Brain pericyte (primary cell): ENCODE measurements around the gene PIK3CD.
"Not testable (repeated sequence)": the region's sequence is repeated elsewhere in the genome, so short reads cannot be mapped to it uniquely, and the experiment has no call there.

Experiments used
- DNase-seq: peaks from one replicate; pipeline ENCODE4 v3.0.0-alpha.2; 2012; ENCODE audit warnings: low read depth, low spot score

The PIK3CD gene

GRCh38 chr1:9654051-9654833 lies 2.7 kb downstream of the PIK3CD start:
- no peak for DNase-seq

GRCh38 chr1:9654834-9655723 lies 3.5 kb downstream of the PIK3CD start:
- DNase-seq: no peak

GRCh38 chr1:9655836-9656235 lies 4.3 kb downstream of the PIK3CD start:
- DNase-seq: no peak

GRCh38 chr1:9657521-9658032 lies 6.0 kb downstream of the PIK3CD start:
- no peak for DNase-seq

DNA sequence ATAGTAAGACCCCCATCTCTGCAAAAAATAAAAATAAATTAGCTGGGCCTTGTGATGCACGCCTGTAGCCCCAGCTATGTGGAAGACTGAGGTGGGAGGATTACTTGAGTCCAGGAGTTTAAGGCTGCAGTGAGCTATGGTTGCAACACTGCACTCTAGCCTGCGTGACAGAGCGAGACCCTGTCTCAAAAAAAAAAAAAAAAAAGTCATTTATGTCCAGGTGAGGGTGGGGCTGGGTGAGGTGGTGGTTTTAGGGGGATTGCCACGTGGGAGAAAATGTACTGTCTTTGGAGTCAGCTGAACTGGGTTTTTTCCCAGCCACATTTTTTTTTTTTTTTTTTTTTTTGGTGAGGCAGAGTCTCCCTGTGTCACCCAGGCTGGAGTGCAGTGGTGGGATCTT lies 6.7 kb downstream of the PIK3CD start:
- no peak for DNase-seq

- no peak for DNase-seq
Measured at GRCh38 chr1:9659328-9659727, 7.8 kb downstream of the PIK3CD start.

DNA sequence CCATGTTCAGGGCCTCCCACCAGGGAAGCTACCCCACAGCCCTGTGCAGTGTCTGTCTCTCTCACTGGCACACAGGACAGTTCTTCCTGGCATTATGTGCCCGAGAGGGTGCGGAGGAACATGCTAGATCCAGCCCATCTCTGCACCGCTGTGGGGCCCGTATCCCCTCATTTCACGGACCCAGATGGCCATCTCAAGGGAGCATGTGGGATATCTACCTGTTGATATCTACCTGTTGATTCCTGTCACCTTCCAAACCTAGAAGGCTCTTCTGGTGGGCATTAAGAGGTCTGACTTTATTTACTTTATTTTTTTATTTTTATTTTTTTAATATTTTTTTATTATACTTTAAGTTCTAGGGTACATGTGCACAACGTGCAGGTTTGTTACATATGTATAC lies 11.7 kb downstream of the PIK3CD start:
- no peak for DNase-seq

DNA sequence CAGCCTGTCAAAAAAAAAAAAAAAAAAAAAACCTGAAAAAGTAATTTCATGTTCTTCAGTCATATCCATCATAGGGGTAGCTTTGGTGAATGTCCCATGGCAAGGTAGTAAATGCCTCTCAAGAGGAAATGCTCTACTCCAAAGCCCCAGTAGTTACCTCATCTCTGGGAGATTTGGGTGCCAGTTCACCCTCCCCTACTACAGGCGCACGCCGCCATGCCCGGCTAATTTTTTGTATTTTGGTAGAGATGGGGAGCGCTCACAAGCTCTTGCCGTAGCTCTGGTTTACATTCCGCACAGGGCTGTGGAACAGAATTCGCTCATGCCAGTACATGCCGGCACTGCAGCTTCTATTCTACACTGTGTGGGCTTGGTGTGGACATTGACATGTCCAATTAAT lies 13.7 kb downstream of the PIK3CD start:
- no peak for DNase-seq

DNA sequence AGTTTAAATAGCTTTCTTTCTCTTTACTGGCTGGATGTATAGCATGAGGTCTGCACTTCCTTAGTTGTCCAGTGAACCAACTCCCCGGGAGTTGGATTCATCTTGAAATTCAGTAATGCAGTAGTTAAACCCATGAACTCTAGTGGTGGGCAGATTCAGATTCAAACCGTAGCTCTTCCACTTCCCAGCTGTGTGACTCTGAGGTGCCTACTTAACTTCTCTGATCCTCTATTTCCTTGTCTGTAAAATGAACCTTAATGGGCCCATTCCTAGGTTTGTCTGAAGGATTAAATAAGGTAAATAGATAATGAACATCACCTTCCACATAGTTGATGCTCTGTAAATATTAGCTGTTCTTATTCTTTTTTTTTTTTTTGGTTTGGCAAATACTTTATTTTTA lies 16.5 kb downstream of the PIK3CD start:
- no peak for DNase-seq

- DNase-seq: no peak
Measured at GRCh38 chr1:9670085-9670484, 18.6 kb downstream of the PIK3CD start.

DNA sequence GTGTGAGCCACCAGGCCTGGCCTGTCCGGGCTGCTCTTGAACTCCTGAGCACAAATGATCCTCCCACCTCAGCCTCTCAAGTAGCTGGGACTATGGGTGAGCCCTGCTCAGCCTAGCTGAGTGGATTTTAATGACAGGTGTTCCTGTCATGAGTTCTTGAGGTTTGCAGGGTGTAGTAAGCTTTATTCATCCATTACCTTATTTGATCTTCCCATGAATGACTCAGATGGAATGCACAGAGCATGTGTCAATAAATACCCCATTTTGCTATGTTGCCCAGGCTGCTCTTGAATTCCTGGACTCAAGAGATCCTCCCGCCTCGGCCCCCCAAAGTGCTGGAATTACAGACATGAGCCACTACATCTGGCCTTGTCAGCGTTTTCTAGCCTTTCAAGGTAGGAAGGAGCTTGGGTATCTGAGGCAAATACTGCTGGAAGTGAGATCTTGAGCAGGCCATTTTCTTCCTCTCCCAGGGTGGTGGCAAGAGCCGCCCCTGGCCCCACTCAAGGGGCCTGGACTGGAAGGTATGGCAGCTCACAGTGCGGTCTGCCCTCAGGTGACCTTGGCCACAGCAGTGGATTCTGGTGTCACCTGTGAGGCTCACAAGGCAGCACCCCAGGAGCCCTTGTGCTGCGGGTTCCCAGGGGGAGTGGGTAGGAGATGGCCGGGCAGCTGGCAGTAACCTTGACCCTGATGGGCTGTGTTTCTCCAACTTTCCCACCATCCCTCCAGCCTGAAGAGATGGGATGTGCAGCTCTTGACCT lies 20.0 kb downstream of the PIK3CD start:
- no peak for DNase-seq

- no peak for DNase-seq
Measured at GRCh38 chr1:9672444-9672843, 20.9 kb downstream of the PIK3CD start.

DNA sequence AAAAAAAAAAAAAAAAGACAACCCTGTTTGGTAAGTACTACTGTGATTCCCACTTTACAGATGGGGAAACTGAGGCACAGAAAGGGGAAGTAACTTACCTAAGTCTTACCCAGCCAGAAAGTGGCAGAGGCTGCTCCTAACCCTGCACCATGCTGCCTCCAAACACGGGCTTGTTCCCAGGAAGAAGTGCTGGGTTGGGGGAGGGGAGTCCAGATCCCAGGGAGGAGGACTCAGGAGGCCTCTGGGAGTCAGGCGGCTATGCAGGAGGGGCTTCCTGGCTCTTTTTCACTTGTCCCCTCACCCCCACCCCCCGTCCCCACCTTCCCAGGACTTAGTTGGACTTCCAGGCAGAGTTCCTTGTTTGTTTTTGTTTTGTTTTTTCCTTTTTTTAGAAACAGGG lies 23.9 kb downstream of the PIK3CD start:
- no peak for DNase-seq

GRCh38 chr1:9676128-9676527 lies 24.6 kb downstream of the PIK3CD start:
- DNase-seq: not testable (repeated sequence)

- no peak for DNase-seq
Measured at GRCh38 chr1:9676815-9677393, 25.4 kb downstream of the PIK3CD start.

DNA sequence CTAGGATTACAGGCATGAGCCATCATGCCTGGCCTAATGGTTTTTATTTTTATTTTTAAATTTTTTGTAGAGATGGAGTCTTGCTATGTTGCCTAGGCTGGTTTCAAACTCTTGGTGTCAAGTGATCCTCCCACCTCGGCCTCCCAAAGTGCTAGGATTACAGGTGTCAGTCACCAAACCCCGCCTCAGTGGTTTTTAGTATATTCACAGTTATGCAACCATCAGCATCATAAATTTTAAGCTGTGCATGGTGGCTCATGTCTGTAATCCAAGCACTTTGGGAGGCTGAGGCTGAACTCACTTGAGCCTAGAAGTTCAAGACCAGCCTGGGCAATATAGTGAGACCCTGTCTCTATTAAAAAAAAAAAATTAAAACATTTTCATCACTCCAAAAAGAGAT lies 28.6 kb downstream of the PIK3CD start:
- DNase-seq: no peak

GRCh38 chr1:9680828-9681227 lies 29.3 kb downstream of the PIK3CD start:
- DNase-seq: no peak

- no peak for DNase-seq
Measured at GRCh38 chr1:9684801-9685200, 33.3 kb downstream of the PIK3CD start.

- DNase-seq: no peak
Measured at GRCh38 chr1:9687120-9687873, 35.8 kb downstream of the PIK3CD start.

DNA sequence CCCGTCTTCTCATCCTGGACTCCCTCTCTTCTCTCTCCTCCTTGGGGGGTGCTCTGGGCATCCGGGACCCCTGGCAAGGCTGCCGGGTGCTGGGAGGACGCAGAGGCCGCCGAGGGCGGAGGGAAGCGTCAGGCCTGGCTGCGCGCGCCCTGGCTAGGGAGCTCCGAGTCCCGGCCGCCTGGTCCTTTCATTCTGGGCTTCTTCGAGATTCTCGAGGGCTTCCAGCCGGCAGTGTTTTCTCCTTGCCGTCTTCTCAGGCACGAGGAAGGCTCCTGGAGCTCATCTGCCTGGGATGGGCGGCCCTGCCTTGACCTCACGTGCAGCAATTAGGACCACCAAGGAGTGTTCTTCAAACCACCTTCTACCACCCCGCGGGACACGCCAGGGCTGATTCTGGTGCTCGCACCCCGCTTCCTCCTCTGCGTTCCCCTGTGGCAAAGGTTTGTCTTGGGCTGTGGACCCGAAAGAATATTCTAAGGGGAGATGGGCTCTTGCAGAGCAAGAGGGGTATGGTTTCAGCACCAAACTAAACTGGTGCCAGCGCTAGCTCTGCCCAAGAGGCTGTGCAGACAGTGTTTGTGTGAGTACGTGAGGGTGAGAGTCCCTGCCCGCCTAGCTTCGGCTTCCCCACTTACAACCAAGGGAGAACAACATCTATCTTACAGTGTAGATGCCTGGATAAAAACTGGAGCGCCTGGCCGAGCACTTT lies 36.5 kb downstream of the PIK3CD start:
- DNase-seq: no peak
